Common myeloid progenitor, CD34-positive (primary cell): ENCODE measurements around the gene ACTN1.

ENCODE experiments used
- CTCF ChIA-PET: fragments of 350-600 bp; sonication (Branson Sonifier 250); formaldehyde crosslinking; loops from one replicate; lab custom pipeline; 2021; ENCODE audit warnings: antibody characterized with exemption; lab: Charles Lee
- POLR2A ChIA-PET: fragments of 350-600 bp; sonication (Branson Sonifier 250); formaldehyde crosslinking; loops from one replicate; lab custom pipeline; 2021; ENCODE audit warnings: antibody characterized with exemption; lab: Charles Lee
- DNase-seq, 3 donors: peaks; one replicate each; pipeline versions ENCODE4 v3.0.0 to v3.0.0-alpha.2; 2013
- H3K27ac ChIP-seq, 2 experiments: 1 replicate in 1 of 2; 2 replicates in 1 of 2; pipeline ENCODE4 v1.7.0; 2013; ENCODE audit warnings: inconsistent platforms in 2 of 2, low read length in 2 of 2, mild to moderate bottlenecking in 2 of 2, low read depth in 1 of 2, moderate library complexity in 1 of 2; ENCODE audit not compliant: severe bottlenecking in 2 of 2, insufficient read depth in 1 of 2, poor library complexity in 1 of 2
- H3K27me3 ChIP-seq, 5 experiments: replicated peaks in 2 of 5; 1 replicate in 3 of 5; 2 replicates in 2 of 5; pipeline versions ENCODE4 v1.6.1 to v1.7.0; 2013; ENCODE audit warnings: low read length in 4 of 5, mild to moderate bottlenecking in 2 of 5, moderate library complexity in 2 of 5, inconsistent platforms in 1 of 5; ENCODE audit not compliant: insufficient read depth in 5 of 5, control insufficient read depth in 4 of 5
- H3K36me3 ChIP-seq, 4 experiments: 1 replicate in 2 of 4; 2 replicates in 2 of 4; pipeline versions ENCODE4 v1.6.1 to v1.7.0; 2013; ENCODE audit warnings: low read length in 3 of 4, control low read depth in 1 of 4, mild to moderate bottlenecking in 1 of 4; ENCODE audit not compliant: control insufficient read depth in 4 of 4, insufficient read depth in 4 of 4
- H3K4me1 ChIP-seq, 4 experiments: 1 replicate in 3 of 4; 2 replicates in 1 of 4; pipeline versions ENCODE4 v1.6.1 to v1.7.1; 2013; ENCODE audit warnings: low read length in 3 of 4, mild to moderate bottlenecking in 3 of 4, control low read depth in 1 of 4, inconsistent platforms in 1 of 4, moderate library complexity in 1 of 4; ENCODE audit not compliant: control insufficient read depth in 4 of 4, insufficient read depth in 4 of 4; ENCODE audit errors: control extremely low read depth in 1 of 4
- H3K4me3 ChIP-seq, 7 experiments: 1 replicate in 4 of 7; 2 replicates in 3 of 7; pipeline versions ENCODE4 v1.5.1 to v1.7.0; 2013; ENCODE audit warnings: mild to moderate bottlenecking in 7 of 7, low read length in 6 of 7, moderate library complexity in 6 of 7, inconsistent platforms in 2 of 7, low read depth in 2 of 7, control low read depth in 1 of 7; ENCODE audit not compliant: insufficient read depth in 4 of 7, control insufficient read depth in 1 of 7; ENCODE audit errors: extremely low read depth in 1 of 7
- H3K9me3 ChIP-seq, 5 experiments: 1 replicate in 4 of 5; 2 replicates in 1 of 5; pipeline versions ENCODE4 v1.6.1 to v1.7.1; 2013; ENCODE audit warnings: low read length in 4 of 5, mild to moderate bottlenecking in 2 of 5, inconsistent platforms in 1 of 5, low read depth in 1 of 5, moderate library complexity in 1 of 5; ENCODE audit not compliant: control insufficient read depth in 4 of 5, insufficient read depth in 2 of 5; ENCODE audit errors: control extremely low read depth in 1 of 5
- WGBS: methylation state at CpG from one replicate; pipeline ENCODE4 v1.1.5; 2013; ENCODE audit not compliant: insufficient coverage; 5-methylcytosine and 5-hydroxymethylcytosine counted together

ACTN1 gene

DNA sequence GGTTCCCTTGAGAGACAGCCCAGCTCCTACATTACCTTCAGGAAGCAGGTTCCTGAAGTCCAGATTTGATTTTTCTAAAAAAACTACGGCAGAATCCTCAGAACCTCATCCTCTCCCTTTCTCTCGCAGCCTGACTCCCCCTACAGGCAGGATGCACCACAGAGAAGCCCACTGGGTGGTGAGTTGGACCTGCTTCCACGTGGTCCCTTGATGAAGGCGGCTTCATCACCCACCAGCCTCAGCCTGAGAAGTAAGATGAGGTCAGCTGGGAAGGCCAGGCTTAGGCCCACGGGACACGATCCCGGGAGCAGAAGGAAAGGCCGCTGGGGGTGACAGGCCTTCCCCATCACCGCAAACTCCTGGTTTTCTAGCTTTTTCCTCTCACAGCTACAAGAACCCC is 83.0 kb downstream of the ACTN1 start:
- ChIA-PET POLR2A (no interaction called here), CTCF (interaction anchor here (0.8 to 2.4 kb wide), 7 partner anchors 9 to 211 kb away, joined by 3 to 10 read pairs (median 3); no protein-coding TSS in a partner anchor)
- H3K27me3 ChIP-seq = no peaks in the 10 kb centered on the region
- no peak overlapping the region for H3K27ac ChIP-seq
- no peak for DNase-seq
- no peaks in the 10 kb centered on the region for H3K9me3 ChIP-seq
- WGBS = 94% methylated on average over 3 of the region's 9 CpGs
- H3K36me3 ChIP-seq = peaks cover 0 to 57% (median 28%) of the 10 kb centered on the region in 4 experiments
- H3K4me1 ChIP-seq = peaks cover 0 to 41% (median 36%) of the 10 kb centered on the region in 4 experiments
- no peak overlapping the region for H3K4me3 ChIP-seq

DNA sequence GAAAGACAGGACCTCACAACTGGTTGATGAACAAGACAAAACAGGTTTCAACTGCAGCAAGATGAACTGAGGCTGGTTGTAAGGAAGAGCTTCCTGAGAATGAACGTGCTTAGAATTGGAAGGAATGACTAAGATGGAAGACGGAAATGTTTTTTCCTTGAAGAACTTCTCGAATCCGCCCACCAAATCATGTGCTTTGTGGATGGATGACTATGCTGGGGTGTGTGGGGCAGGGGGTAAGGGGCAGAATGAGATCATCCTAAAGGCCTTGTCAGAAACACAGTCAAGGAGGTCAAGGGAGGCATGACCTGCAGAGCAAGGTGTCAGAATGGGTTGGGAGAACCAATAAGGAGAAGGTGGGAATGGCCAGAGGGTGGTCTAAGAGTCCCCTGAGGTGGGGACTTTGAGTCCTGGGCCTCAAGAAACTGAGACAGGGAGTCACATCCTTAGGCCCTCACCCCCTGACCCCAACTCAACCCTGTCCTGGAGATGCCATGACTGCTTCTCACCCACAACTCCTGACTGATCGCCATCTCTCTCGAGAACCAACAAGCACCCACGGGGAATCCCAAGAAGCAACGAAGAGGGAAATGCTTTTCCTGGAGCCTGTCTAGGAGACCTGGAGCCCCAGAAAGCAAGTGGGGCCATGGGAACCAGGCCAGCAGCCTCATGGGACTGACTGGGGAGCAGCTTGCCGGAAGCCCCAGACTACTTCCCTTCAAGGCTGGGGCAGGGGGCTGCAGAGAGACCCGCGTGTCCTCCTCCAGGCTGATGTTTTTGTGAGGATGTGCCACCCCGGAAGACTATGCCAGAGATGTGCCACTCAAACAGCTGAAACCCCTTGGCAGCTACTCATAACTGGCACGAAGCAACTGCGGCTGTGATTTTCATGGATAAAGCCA is 84.0 kb downstream of the ACTN1 start:
- ChIA-PET POLR2A (no interaction called here), CTCF (interaction anchor here (1.0 to 2.4 kb wide), 2 partner anchors 10 to 19 kb away, joined by 3 to 9 read pairs; no protein-coding TSS in a partner anchor)
- H3K27me3 ChIP-seq = no peaks in the 10 kb centered on the region
- over 99% methylated on average over 12 of the region's 14 CpGs for WGBS
- H3K4me1 ChIP-seq = peaks cover 0 to 32% (median 27%) of the 10 kb centered on the region in 4 experiments
- H3K27ac ChIP-seq = no peak overlapping the region
- H3K36me3 ChIP-seq = peaks cover 0 to 59% (median 30%) of the 10 kb centered on the region in 4 experiments
- H3K4me3 ChIP-seq = no peak overlapping the region
- no peak for DNase-seq
- no peaks in the 10 kb centered on the region for H3K9me3 ChIP-seq

DNA sequence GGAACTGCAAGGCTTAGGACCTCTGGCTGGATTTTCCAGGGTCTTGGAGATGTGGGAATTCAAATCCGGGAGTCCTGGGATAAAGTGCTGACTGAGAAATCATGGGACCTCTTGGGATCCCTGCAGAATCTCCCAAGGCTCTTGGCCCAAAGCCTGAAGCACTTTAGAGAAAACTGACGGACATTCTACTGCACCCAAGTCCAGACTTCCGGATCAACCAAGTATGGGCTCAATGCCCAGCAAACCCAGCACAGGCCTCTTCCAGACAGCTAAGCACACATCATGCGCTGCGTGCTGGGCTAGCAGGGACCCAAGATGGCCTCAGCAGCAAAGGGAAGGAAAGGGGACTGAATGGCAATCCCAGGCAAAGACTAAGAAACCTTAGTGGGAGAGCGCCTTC is 85.0 kb downstream of the ACTN1 start:
- Histone ChIP-seq H3K36me3 (peaks cover 0 to 67% (median 37%) of the 10 kb centered on the region in 4 experiments), H3K4me3 (no peak overlapping the region), H3K27ac (no peak overlapping the region), H3K4me1 (peaks cover 0 to 22% (median 18%) of the 10 kb centered on the region in 4 experiments), H3K9me3 (no peaks in the 10 kb centered on the region), H3K27me3 (no peaks in the 10 kb centered on the region)
- POLR2A ChIA-PET = no interaction called here
- 100% methylated on average over 4 of the region's 6 CpGs for WGBS
- CTCF ChIA-PET = no interaction called here
- no peak for DNase-seq

DNA sequence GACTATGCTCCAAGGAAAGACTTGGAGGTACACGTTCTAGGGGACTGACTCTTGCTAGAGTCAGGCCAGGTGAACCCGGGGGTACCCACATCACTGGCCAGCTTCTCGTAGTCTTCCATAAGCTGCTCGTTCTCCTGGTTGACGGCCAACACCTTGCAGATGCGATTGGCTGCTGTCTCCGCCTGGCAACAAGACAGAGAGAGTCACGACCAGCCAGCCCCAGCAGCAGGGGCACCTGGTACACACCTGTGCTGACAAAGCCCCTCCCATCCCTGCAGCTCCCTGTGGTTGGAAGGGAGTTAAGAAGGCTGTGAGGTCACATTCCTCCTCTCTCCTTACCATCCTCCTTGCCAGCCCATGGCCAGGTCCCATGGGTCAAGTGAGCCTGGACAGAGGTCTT is 85.5 kb downstream of the ACTN1 start:
- CTCF ChIA-PET = no interaction called here
- H3K4me1 ChIP-seq = peaks cover 0 to 17% (median 13%) of the 10 kb centered on the region in 4 experiments

DNA sequence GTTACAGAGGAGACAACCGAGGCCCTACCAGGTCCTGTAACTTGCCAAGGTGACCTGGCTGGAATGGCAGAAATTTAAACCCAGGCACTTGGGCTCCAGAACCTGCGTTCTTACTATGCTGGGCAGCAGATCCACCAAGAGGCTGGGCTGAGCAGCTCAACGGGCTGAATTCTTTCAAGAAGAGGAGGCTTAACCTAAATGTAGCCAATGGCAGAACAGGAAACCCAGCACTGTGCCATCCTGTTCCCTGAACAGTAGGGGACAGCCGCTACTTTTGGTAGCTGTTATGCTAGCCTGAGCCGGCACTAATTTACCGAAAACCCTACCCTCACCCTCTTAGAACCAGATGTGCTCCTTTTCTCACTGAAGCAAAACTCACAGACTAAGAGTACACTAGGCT is 86.1 kb downstream of the ACTN1 start:
- Histone ChIP-seq H3K36me3 (peaks cover 0 to 79% (median 48%) of the 10 kb centered on the region in 4 experiments), H3K4me3 (no peak overlapping the region), H3K9me3 (no peaks in the 10 kb centered on the region), H3K27me3 (no peaks in the 10 kb centered on the region), H3K27ac (no peak overlapping the region), H3K4me1 (peaks cover 0 to 11% (median 7%) of the 10 kb centered on the region in 4 experiments)
- CTCF ChIA-PET = interaction anchor here (0.8 to 1.4 kb wide), 2 partner anchors 47 to 214 kb away, joined by 3 to 4 read pairs; no protein-coding TSS in a partner anchor
- POLR2A ChIA-PET = no interaction called here
- no peak for DNase-seq
- WGBS = 97% methylated on average over 6 of the region's 6 CpGs

More for the DNA sequence above, 85.5 kb downstream of the ACTN1 start:
- Histone ChIP-seq H3K4me3 (no peak overlapping the region), H3K9me3 (no peaks in the 10 kb centered on the region), H3K36me3 (peaks cover 0 to 73% (median 42%) of the 10 kb centered on the region in 4 experiments), H3K27me3 (no peaks in the 10 kb centered on the region), H3K27ac (no peak overlapping the region)
- 98% methylated on average over 5 of the region's 8 CpGs for WGBS
- POLR2A ChIA-PET = no interaction called here
- no peak for DNase-seq

DNA sequence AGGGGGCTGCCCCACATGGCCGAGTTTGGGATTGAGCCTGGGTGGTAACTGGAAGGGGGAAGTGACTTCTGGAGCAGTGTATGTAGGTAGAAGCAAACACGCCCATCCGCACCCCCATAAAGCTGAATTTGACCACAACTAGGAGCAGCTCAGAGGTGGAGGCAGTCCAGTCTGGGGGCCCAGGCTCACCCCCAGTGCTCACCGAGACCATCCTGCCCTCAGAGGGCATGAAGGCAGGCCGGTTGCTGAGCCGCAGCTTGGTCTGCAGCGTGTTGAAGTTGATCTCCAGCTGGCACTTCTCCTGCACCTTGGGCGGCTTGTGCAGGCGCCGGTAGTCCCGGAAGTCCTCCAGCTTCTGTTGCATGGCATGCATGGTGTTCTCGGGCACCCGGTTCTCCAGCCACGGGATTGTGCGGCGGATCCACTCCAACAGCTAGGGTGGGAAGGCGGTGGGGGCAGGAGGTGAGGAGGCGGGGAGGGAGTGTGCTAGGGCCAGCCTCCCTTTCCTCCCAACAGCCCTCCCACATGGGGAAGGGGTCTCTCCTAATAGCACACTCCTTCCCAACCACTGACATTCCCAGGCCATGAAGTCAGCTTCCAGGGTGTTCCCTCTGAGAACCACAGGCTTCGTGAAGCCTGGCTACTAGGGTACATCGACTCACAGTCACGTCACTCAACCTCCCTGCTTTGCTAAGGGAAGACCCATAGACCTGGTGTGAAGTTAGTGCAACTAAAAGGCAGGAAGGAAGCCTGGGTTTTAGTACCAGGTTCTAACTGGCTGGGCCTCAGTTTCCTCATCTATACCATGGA is 87.0 kb downstream of the ACTN1 start:
- peaks cover 0 to 3% (median 0%) of the 10 kb centered on the region in 4 experiments for H3K4me1 ChIP-seq
- ChIA-PET POLR2A (no interaction called here), CTCF (interaction anchor here (0.6 to 1.4 kb wide), 4 partner anchors 17 to 420 kb away, joined by 3 to 4 read pairs (median 3); no protein-coding TSS in a partner anchor)
- H3K27me3 ChIP-seq = no peaks in the 10 kb centered on the region
- no peak for DNase-seq
- no peak overlapping the region for H3K27ac ChIP-seq
- no peaks in the 10 kb centered on the region for H3K9me3 ChIP-seq
- WGBS = 93% methylated on average over 9 of the region's 21 CpGs
- no peak overlapping the region for H3K4me3 ChIP-seq
- peaks cover 0 to 81% (median 50%) of the 10 kb centered on the region in 4 experiments for H3K36me3 ChIP-seq
